SU-DHL-6 (cell line): ENCODE results near the gene AFF2.

Source experiments
- H2AFZ ChIP-seq: fragments of 200-600 bp; sonication (generic); 2 replicates; pipeline ENCODE4 v1.6.1; 2014; ENCODE audit warnings: low read depth, mild to moderate bottlenecking, moderate library complexity, mixed read lengths, antibody characterized with exemption, low read length; ENCODE audit not compliant: severe bottlenecking
- H3F3A ChIP-seq: fragments of 200-600 bp; shearing (Covaris generic); 2 replicates; pipeline ENCODE4 v1.6.0; 2016; ENCODE audit warnings: antibody characterized with exemption, mild to moderate bottlenecking; ENCODE audit not compliant: insufficient read depth
- H3K27ac ChIP-seq: fragments of 200-600 bp; sonication (generic); 2 replicates; pipeline ENCODE4 v1.5.1; 2016; ENCODE audit warnings: low read depth, mild to moderate bottlenecking, low read length, moderate library complexity, mixed read lengths
- H3K27me3 ChIP-seq: fragments of 200-600 bp; sonication (generic), shearing (Covaris generic); 2 replicates; pipeline ENCODE4 v1.6.0; 2014; ENCODE audit warnings: mild to moderate bottlenecking, low read length
- H3K36me3 ChIP-seq: fragments of 200-600 bp; sonication (generic); 2 replicates; pipeline ENCODE4 v1.6.1; 2014; ENCODE audit warnings: mild to moderate bottlenecking, low read length, mixed read lengths
- H3K4me2 ChIP-seq: fragments of 300-600, 200-600 bp; shearing (Covaris generic), sonication (generic); 2 replicates; pipeline ENCODE4 v1.6.0; 2014; ENCODE audit warnings: low read length, low read depth, mild to moderate bottlenecking; ENCODE audit not compliant: poor library complexity, severe bottlenecking
- H3K4me3 ChIP-seq: fragments of 200-600 bp; sonication (generic); 2 replicates; pipeline ENCODE4 v1.5.1; 2014; ENCODE audit warnings: antibody characterized with exemption, low read length, mild to moderate bottlenecking, mixed read lengths; ENCODE audit not compliant: insufficient read depth, poor library complexity, severe bottlenecking
- H3K79me2 ChIP-seq: fragments of 200-600 bp; sonication (generic); 2 replicates; pipeline ENCODE4 v1.6.1; 2014; ENCODE audit warnings: mild to moderate bottlenecking, low read length, moderate library complexity; ENCODE audit not compliant: insufficient read depth
- H3K9ac ChIP-seq: fragments of 200-600 bp; sonication (generic); 2 replicates; pipeline ENCODE4 v1.7.0; 2014; ENCODE audit warnings: mild to moderate bottlenecking, low read length
- H3K9me2 ChIP-seq: fragments of 200-600 bp; sonication (generic); replicated peaks from 2 replicates; pipeline ENCODE4 v1.6.1; 2014; ENCODE audit warnings: low read length; ENCODE audit not compliant: insufficient read depth
- H3K9me3 ChIP-seq: fragments of 200-600 bp; sonication (generic); 2 replicates; pipeline ENCODE4 v1.6.1; 2014; ENCODE audit warnings: low read length, mixed read lengths; ENCODE audit not compliant: insufficient read depth
- H4K20me1 ChIP-seq: fragments of 200-600 bp; sonication (generic); 2 replicates; pipeline ENCODE4 v1.6.1; 2014; ENCODE audit warnings: low read depth, mild to moderate bottlenecking, antibody characterized with exemption, low read length, moderate library complexity, mixed read lengths
- EZH2phosphoT487 ChIP-seq: fragments of 200-600 bp; sonication (generic), shearing (Covaris generic); conservative IDR thresholded peaks from 2 replicates; pipeline ENCODE4 v1.6.1; 2018; ENCODE audit warnings: mild to moderate bottlenecking, antibody characterized with exemption, low read length, moderate library complexity, mixed read lengths
- TF ChIP-seq, protein P1 (sequence below): fragments of 200-600 bp; sonication (generic); IDR thresholded peaks from one replicate; pipeline ENCODE4 v1.5.1; 2017; ENCODE audit warnings: antibody characterized with exemption, mild to moderate bottlenecking, low read length, moderate library complexity; ENCODE audit not compliant: insufficient read depth, poor library complexity, severe bottlenecking

Gene AFF2

DNA sequence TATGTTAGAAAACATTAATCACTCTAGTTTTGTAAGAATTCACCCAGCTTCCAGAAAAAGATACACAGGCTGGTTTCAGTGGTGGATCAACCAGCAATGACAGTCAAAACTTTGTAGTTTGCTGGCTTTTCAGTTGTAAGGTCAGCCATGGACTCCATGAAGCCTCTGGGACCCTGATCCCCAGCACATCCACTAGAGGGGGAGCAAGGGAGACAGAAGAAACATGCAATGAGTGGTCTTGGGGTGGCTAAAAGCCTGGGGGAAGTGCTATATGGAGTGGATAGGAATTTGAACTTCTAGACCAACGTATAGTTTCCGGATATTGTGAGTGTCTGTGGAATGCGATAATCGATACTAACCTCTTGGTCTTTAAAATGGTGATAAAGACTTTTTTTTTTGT lies 72.7 kb downstream of the AFF2 start:
- Histone ChIP-seq H3K36me3 (no peaks in the 10 kb centered on the region), H3K9me3 (no peaks in the 10 kb centered on the region), H3K4me2 (peak overlapping the region; percentile 96), H3K4me3 (no peak overlapping the region), H2AFZ (no peak overlapping the region), H3F3A (peaks cover 19% of the 10 kb centered on the region; the same call in 1 of the 2 replicates), H3K9ac (no peak overlapping the region), H3K27me3 (no peaks in the 10 kb centered on the region), H3K9me2 (no peaks in the 10 kb centered on the region), H3K27ac (peak overlapping the region; percentile 81), H3K79me2 (peaks cover 99% of the 10 kb centered on the region), H4K20me1 (no peaks in the 10 kb centered on the region)
- no peak for TF ChIP-seq EZH2phosphoT487
- TF ChIP-seq, protein P1, sequence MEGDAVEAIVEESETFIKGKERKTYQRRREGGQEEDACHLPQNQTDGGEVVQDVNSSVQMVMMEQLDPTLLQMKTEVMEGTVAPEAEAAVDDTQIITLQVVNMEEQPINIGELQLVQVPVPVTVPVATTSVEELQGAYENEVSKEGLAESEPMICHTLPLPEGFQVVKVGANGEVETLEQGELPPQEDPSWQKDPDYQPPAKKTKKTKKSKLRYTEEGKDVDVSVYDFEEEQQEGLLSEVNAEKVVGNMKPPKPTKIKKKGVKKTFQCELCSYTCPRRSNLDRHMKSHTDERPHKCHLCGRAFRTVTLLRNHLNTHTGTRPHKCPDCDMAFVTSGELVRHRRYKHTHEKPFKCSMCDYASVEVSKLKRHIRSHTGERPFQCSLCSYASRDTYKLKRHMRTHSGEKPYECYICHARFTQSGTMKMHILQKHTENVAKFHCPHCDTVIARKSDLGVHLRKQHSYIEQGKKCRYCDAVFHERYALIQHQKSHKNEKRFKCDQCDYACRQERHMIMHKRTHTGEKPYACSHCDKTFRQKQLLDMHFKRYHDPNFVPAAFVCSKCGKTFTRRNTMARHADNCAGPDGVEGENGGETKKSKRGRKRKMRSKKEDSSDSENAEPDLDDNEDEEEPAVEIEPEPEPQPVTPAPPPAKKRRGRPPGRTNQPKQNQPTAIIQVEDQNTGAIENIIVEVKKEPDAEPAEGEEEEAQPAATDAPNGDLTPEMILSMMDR: no peak

DNA sequence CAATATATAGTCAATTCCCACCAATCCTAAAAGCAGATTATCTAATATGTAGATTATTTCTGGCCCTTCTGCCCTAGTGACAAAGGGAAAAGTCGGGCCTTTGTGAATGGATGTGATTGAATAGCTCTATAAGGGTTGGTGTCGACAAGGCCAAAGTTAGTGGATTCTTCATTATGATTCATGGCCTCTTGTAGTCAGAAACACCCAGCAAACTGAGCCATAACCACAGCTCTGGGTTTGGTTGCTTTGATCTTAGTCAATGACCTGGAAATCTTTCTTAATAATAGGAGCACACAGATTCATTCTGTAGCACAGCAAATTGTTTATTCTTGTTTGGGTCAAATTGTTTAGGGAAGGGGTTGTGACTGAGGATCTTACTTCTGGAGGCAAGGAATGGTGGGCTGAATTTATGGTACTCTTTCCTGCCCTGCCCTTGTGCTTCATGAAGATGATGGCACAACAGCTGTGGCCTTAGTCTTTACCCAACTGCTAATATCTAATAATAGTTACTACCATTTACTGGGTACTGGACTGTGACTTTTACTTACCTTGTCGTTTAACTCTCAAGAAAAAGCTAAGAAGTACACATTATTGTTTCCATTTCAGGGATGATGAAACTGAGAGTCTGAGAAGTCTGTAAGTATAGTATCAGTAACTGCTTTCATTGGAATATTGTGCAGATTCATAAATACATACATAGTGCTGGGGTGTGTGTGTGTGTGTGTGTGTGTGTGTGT lies 74.0 kb downstream of the AFF2 start:
- H3F3A ChIP-seq: peaks cover 27% of the 10 kb centered on the region; the same call in 1 of the 2 replicates
- no peak overlapping the region for H2AFZ ChIP-seq
- peak overlapping the region; percentile 96 for H3K4me2 ChIP-seq
- no peak overlapping the region for H3K4me3 ChIP-seq
- H3K9me2 ChIP-seq: no peaks in the 10 kb centered on the region
- H3K9ac ChIP-seq: peak overlapping the region; percentile 24; the same call in 1 of the 2 replicates
- TF ChIP-seq EZH2phosphoT487: no peak
- TF ChIP-seq, protein P1: no peak
- no peaks in the 10 kb centered on the region for H3K27me3 ChIP-seq
- peak overlapping the region; percentile 81 for H3K27ac ChIP-seq
- no peaks in the 10 kb centered on the region for H4K20me1 ChIP-seq
- no peaks in the 10 kb centered on the region for H3K9me3 ChIP-seq
- no peaks in the 10 kb centered on the region for H3K36me3 ChIP-seq
- peaks cover 99% of the 10 kb centered on the region for H3K79me2 ChIP-seq

DNA sequence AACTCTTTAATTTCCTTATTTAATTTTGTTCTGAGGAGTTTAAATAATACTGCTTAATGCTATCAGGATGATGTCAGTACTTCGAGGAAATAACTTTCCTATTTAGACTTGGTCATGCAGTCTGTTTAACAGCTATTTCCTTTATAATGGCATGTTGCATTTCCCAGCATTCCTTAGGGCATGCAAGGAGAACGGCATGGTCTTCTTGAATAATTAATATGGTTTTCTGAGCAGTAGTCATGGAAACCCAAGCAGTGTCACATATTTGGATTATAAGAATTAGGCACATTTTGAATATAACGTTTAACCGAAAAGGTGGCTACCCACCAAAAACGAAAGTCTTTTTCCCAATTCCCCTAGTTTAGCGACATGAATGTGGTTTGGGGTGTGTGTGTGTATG lies 76.0 kb downstream of the AFF2 start:
- no peaks in the 10 kb centered on the region for H3K27me3 ChIP-seq
- TF ChIP-seq, protein P1: no peak
- no peaks in the 10 kb centered on the region for H3K36me3 ChIP-seq
- no peaks in the 10 kb centered on the region for H3K9me3 ChIP-seq
- H3K4me3 ChIP-seq: peak overlapping the region; percentile 44
- peak overlapping the region; percentile 96 for H3K4me2 ChIP-seq
- peaks cover 89% of the 10 kb centered on the region for H3K79me2 ChIP-seq
- H3K9ac ChIP-seq: peak overlapping the region; percentile 32
- H3F3A ChIP-seq: peaks cover 40% of the 10 kb centered on the region; the same call in 1 of the 2 replicates
- no peaks in the 10 kb centered on the region for H4K20me1 ChIP-seq
- no peak overlapping the region for H2AFZ ChIP-seq
- H3K9me2 ChIP-seq: no peaks in the 10 kb centered on the region
- peak overlapping the region; percentile 81 for H3K27ac ChIP-seq
